Body of pancreas (tissue), 4 donors: Measurements from ENCODE around the gene NRP1.

Source experiments
- POLR2A ChIP-seq, 3 donors: fragments of 450-650 bp; IDR thresholded peaks; one replicate each; pipeline ENCODE4 v1.6.1; 2016; ENCODE audit warnings: antibody characterized with exemption in 3 of 3, mild to moderate bottlenecking in 2 of 3
- TF ChIP-seq, protein P1 (sequence below), 7 experiments: fragments of 450-650 bp in 4 of 7; fragments of 200-600 bp in 3 of 7; sonication (generic) in 3 of 7; IDR thresholded peaks; one replicate each; pipeline ENCODE4 v1.5.1; 2016 to 2019; ENCODE audit warnings: antibody characterized with exemption in 7 of 7

DNA sequence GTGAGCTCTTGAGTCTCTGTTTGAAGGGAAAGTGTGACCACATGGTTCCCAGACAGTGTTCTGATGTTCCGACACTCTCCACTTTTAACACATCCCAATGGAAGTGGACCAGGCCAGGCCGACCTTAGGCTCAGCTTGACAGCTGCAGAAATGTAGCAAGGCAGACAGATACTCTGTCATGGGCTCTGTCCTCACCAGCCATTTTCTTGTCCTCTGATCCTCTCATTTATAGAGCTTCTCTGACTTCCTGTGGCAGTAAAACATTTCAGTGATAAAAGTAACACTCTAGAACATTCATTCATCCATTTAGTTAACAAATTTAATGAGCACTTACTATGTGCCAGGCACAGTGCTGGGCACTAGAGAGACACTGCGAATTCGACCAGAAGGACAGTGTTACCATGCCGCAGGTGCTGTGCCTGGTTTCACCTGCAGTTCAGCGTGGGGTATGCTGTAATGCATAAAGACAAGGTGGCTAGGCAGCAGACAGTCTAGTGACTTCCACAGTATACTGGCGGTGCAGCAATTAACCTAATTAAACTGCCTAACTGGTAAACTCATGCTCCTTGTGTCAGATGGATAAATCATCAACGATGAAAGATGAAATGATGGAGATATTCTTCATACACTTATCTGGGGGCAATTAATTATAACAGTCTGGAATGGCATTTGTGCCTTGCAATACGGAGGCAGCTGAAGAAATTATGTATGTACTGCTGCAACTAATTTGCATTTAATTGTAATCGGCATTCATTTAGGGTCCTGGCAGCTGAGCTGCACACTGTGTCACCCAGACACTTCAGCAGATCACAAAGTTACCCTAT is 188.1 kb downstream of the NRP1 start:
- TF ChIP-seq, protein P1, sequence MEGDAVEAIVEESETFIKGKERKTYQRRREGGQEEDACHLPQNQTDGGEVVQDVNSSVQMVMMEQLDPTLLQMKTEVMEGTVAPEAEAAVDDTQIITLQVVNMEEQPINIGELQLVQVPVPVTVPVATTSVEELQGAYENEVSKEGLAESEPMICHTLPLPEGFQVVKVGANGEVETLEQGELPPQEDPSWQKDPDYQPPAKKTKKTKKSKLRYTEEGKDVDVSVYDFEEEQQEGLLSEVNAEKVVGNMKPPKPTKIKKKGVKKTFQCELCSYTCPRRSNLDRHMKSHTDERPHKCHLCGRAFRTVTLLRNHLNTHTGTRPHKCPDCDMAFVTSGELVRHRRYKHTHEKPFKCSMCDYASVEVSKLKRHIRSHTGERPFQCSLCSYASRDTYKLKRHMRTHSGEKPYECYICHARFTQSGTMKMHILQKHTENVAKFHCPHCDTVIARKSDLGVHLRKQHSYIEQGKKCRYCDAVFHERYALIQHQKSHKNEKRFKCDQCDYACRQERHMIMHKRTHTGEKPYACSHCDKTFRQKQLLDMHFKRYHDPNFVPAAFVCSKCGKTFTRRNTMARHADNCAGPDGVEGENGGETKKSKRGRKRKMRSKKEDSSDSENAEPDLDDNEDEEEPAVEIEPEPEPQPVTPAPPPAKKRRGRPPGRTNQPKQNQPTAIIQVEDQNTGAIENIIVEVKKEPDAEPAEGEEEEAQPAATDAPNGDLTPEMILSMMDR (IDR thresholded peaks at IDR 0.05): no peak
- no peak for TF ChIP-seq POLR2A (IDR thresholded peaks at IDR 0.05)
